Myocyte (in vitro differentiated cells): ENCODE results near the gene TXNL4A. TPM values are rescaled to one million over a fixed set of nuclear protein-coding genes. Genes with fewer than 3 reads are reported as not detected.
"Not testable (repeated sequence)": the region's sequence is repeated elsewhere in the genome, so short reads cannot be mapped to it uniquely, and the experiment has no call there.

Experiments used
- DNase-seq: peaks from one replicate; pipeline ENCODE4 v3.0.0-alpha.2; 2012; ENCODE audit warnings: low read depth
- total RNA-seq: library from RNA; depleted of rRNA; stranded (reverse); fragments of >200 nt; gene quantifications from 2 replicates; pipeline ENCODE4 v1.2.3, GENCODE V29; 2014

TXNL4A gene
- total RNA-seq, 1 donor from 2014 or later = 52.4 TPM

- DNase-seq = not testable (repeated sequence)
Observed at GRCh38 chr18:79999701-80000100, 11.3 kb upstream of the TXNL4A start.

- DNase-seq = no peak
Observed at GRCh38 chr18:79991494-79991893, 3.1 kb upstream of the TXNL4A start.

GRCh38 chr18:79989195-79989497 lies 783 bp upstream of the TXNL4A start:
- no peak for DNase-seq

DNA sequence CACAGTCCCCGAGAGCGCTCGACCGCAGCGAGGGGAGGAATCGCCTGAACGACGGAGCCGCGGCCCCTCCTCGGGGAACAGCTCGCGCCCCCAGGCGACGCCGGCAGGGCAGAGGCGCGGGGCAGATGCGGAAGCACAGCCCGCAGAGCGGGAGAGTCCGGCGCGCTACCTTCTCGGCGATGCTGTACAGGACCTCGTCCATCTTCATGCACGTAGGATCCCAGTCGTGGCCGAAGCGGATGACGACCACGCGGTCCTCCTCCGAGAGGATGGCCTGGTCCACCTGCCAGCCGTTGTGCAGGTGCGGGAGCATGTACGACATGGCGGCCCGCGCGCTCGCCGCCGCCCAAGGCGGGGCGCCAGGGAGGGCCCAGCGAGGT lies 302 bp downstream of the TXNL4A start:
- peak; percentile 54 for DNase-seq

DNA sequence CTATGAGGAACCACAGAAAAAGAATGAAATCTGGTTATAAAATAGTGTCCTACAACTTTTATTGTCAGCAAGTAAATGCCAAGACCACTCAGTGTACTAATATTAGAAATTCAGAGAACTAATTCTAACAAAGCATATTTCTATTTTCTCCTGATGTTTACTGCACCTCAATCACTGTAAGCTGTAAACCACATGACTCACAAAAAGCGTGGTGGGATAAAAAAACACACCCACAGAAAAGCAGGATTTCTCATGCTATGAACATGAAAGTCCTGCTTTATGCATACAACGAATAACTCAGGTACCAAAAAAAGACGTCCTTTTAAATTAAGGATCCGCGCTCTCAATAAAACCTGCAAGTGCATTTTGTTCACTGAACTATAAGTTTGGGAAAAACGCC lies 797 bp downstream of the TXNL4A start:
- DNase-seq = no peak

DNA sequence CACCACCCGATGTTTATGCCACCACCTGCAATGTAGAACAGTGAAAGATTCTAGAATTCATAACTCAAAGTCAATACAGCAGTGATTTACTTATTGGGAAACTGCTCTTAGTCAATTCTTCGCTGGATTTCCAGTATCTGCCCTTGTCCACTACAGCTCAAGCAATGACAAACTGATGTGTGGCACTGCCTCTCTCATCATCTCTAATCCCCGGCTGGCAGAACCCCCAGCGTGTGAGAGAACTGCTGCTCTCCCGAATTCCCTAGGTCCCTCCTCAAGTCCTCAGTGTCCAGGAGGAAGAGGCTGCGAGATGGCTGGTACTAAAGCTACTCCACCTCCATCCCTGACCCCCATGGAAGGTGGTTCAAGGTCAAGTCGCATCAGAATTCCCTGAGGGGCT lies 1.6 kb downstream of the TXNL4A start:
- peak; percentile 25 for DNase-seq

DNA sequence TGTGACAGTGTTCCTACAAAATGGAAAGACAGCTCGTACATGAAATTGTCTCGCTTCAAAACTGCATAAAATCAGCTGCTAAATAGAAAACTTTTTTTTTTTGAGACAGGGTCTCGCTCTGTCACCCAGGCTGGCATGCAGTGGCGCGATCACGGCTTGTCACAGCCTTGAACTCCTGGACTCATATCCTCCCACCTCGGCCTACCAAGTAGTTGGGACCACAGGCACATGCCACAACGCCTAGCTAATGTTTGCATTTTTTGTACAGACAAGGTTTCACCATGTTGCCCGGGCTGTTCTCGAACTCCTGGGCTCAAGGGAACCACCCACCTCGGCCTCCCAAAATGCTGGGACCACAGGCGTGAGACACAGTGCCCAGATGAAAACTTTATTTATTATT lies 3.2 kb downstream of the TXNL4A start:
- DNase-seq = no peak

- DNase-seq = no peak
Observed at GRCh38 chr18:79983793-79984192, 4.6 kb downstream of the TXNL4A start.

- DNase-seq = no peak
Observed at GRCh38 chr18:79983253-79983652, 5.1 kb downstream of the TXNL4A start.

DNA sequence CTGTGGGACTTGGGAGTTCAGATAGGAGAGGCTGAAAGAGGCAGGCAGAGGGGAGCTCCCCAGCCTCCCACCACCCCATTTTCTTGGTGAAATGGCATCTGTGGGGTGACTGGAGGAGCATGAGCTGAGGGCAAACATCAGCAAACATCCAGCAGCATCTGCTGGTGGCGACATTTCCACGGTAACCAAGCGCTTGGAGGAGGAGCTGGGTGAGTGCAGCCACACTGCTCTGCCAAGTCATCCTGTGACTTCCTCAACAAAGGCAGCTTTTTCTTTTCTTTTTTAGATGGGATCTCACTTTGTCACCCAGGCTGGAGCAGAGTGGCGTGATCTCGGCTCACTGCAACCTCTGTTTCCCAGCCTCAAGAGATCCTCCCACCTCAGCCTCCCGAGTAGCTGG lies 5.6 kb downstream of the TXNL4A start:
- no peak for DNase-seq

DNA sequence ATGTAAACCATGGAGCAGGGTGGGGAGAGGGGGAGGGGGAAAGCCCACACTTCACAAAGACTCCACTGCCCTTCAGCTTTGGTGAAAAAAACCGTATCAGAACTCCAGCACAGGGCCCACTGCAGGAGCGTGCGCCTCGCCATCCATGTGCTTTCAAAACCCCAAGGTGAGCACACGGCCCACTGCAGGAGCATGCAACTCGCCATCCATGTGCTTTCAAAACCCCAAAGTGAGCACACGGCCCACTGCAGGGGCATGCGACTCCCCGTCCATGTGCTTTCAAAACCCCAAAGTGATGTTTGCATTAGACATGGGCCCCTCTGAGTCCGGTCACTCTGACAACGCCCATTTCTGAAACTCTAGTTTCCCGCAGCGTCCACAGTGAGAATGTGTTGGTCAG lies 7.8 kb downstream of the TXNL4A start:
- DNase-seq = no peak

GRCh38 chr18:79979843-79980242 lies 8.5 kb downstream of the TXNL4A start:
- no peak for DNase-seq

DNA sequence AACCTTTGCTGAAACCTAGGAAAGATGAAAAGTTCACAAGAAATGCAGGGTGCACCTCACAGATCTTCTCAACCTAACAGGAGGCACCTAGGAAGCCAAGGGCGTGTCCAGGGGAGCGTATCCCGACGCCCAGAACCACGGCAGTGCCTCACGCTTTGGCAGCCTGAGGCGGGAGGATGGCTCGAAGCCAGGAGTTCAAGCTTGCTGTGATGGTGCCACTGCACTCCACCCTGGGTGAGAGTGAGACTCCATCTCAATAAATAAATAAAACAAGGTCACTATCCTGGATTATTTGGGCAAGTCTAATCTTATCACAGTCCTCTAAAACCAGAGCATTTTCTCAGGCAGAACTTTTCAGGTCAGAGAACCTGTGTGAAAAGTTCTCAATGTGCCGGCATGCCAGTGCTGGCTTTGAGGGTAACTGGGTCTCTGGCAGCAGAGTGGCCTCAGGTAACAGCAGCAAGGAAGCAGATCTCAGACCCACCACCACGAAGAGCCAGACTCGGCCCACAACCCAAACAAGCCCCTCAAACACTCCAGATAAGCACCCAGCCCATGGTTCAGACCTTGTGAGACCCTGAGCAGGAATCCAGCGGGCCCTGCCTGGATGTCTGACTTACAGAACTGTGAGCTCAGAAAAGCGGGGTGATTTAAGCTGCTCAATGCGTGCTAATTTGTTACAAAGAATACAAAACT lies 12.2 kb downstream of the TXNL4A start:
- DNase-seq = no peak

GRCh38 chr18:79975043-79975442 lies 13.3 kb downstream of the TXNL4A start:
- no peak for DNase-seq

- DNase-seq = no peak
Observed at GRCh38 chr18:79974025-79974654, 14.2 kb downstream of the TXNL4A start.

- DNase-seq = no peak
Observed at GRCh38 chr18:79973517-79973916, 14.8 kb downstream of the TXNL4A start.

GRCh38 chr18:79972720-79973119 lies 15.6 kb downstream of the TXNL4A start:
- DNase-seq = no peak

GRCh38 chr18:79971986-79972385 lies 16.4 kb downstream of the TXNL4A start:
- no peak for DNase-seq

- no peak for DNase-seq
Observed at GRCh38 chr18:79971211-79971952, 17.0 kb downstream of the TXNL4A start.

DNA sequence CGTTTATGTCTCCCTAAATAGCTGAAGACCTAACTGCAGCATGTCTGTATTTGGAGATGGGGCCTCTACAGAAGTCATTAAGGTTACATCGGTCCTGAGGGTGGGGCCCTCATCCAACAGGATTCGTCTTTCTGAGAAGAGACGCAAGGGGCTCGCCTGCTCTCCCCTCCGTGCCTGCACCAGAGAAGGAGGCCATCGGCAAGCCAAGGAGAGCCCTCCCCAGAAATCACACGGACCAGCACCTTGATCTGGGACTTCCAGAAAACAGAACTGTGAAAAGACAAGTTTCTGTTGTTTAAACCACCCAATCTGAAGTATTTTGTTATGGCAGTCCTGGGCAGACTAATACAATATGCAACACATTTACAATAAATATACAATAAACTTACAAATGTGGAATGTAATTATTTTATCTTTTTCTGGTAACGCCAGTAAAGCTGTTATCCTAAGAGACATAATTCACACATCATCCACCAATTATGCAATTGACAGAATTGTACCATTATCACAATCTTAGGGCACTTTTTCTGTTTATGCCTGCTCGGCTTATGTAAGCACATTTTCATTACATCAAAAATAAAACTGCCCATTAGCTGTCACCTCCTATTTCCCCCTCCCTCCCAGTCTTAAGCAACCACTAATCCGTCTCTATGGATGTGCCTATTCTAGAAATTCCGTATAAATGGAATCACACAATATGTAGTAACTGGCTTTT lies 17.8 kb downstream of the TXNL4A start:
- no peak for DNase-seq

GRCh38 chr18:79965119-79965902 lies 23.1 kb downstream of the TXNL4A start:
- DNase-seq = no peak
